ENCODE measurements around the gene EMILIN2. TPM values are rescaled to one million over a fixed set of nuclear protein-coding genes. Genes with fewer than 3 reads are reported as not detected.

The EMILIN2 gene
- total RNA-seq, 2 experiments from 2014 or later = 0.15 to 1.4 TPM

GRCh38 chr18:2958819-2959298 is 112.1 kb downstream of the EMILIN2 start:
- Histone ChIP-seq H3K4me3 (ENCODE audit: low read depth, low read length, poor library complexity, severe bottlenecking) (peak overlapping the region; percentile 62), H3K36me3 (ENCODE audit: insufficient read depth, low read length) (peaks cover 36% of the 10 kb centered on the region), H2AFZ (ENCODE audit: low read length) (peak overlapping the region; percentile 74; the same call in 1 of the 2 replicates), H3K4me2 (ENCODE audit: low read length) (peak overlapping the region; percentile 81), H3K27ac (ENCODE audit: low read depth, low read length, poor library complexity, severe bottlenecking) (peak overlapping the region; percentile 93), H3K79me2 (ENCODE audit: insufficient read depth, low read depth, low read length) (peaks cover 31% of the 10 kb centered on the region; the same call in 1 of the 2 replicates), H3K9me3 (ENCODE audit: low read length) (no peaks in the 10 kb centered on the region), H4K20me1 (ENCODE audit: insufficient read depth, low read length) (no peaks in the 10 kb centered on the region), H3K4me1 (ENCODE audit: insufficient read depth, low read length, poor library complexity, severe bottlenecking) (peaks cover 74% of the 10 kb centered on the region), H3K9me2 (ENCODE audit: insufficient read depth, low read length) (no peaks in the 10 kb centered on the region)
- ChIA-PET POLR2A (interaction anchor here (0.6 to 10.1 kb wide), 12 partner anchors 9 to 385 kb away, joined by 3 to 158 read pairs (median 4); no protein-coding TSS in a partner anchor), CTCF (ENCODE audit: unreplicated experiment) (interaction anchor here (0.6 kb wide), 1 partner anchor 102 kb away, joined by 3 read pairs; no protein-coding TSS in a partner anchor)
- no peak for TF ChIP-seq EZH2phosphoT487 (IDR thresholded peaks at IDR 0.05; ENCODE audit: borderline replicate concordance, low read depth, low read length)
- TF ChIP-seq CTCF (conservative IDR thresholded peaks at IDR 0.05; ENCODE audit: low read length) = no peak
- BruUV-seq (replicated peaks) = no TSS peak
- intact Hi-C loops (cut with micrococcal nuclease; ENCODE audit: unreplicated experiment) = loop anchor here (5.0 kb wide), 1 partner anchor 628 kb away; no protein-coding TSS in a partner anchor
- DNase-seq (ENCODE audit: low spot score) = peak; percentile 41

- no TSS peak for BruUV-seq (replicated peaks)
- DNase-seq (ENCODE audit: low spot score) = no peak
- intact Hi-C loops (cut with micrococcal nuclease; ENCODE audit: unreplicated experiment) = loop anchor here (5.0 kb wide), 1 partner anchor 628 kb away; no protein-coding TSS in a partner anchor
- H3K4me3 ChIP-seq (ENCODE audit: low read depth, low read length, poor library complexity, severe bottlenecking) = peak overlapping the region; percentile 62
- ChIA-PET CTCF (ENCODE audit: unreplicated experiment) (no interaction called here), POLR2A (interaction anchor here (0.6 to 10.1 kb wide), 9 partner anchors 10 to 385 kb away, joined by 3 to 158 read pairs (median 4); no protein-coding TSS in a partner anchor)
- peak overlapping the region; percentile 74; the same call in 1 of the 2 replicates for H2AFZ ChIP-seq (ENCODE audit: low read length)
- peaks cover 31% of the 10 kb centered on the region for H3K36me3 ChIP-seq (ENCODE audit: insufficient read depth, low read length)
- TF ChIP-seq EZH2phosphoT487 (IDR thresholded peaks at IDR 0.05; ENCODE audit: borderline replicate concordance, low read depth, low read length) = no peak
- no peak for TF ChIP-seq CTCF (conservative IDR thresholded peaks at IDR 0.05; ENCODE audit: low read length)
- H3K9me2 ChIP-seq (ENCODE audit: insufficient read depth, low read length) = no peaks in the 10 kb centered on the region
- peak overlapping the region; percentile 81 for H3K4me2 ChIP-seq (ENCODE audit: low read length)
- peak overlapping the region; percentile 93 for H3K27ac ChIP-seq (ENCODE audit: low read depth, low read length, poor library complexity, severe bottlenecking)
- H3K9me3 ChIP-seq (ENCODE audit: low read length) = no peaks in the 10 kb centered on the region
- peaks cover 75% of the 10 kb centered on the region for H3K4me1 ChIP-seq (ENCODE audit: insufficient read depth, low read length, poor library complexity, severe bottlenecking)
- H4K20me1 ChIP-seq (ENCODE audit: insufficient read depth, low read length) = no peaks in the 10 kb centered on the region
- H3K79me2 ChIP-seq (ENCODE audit: insufficient read depth, low read depth, low read length) = peaks cover 32% of the 10 kb centered on the region; the same call in 1 of the 2 replicates
Measured at GRCh38 chr18:2959341-2959740, 112.5 kb downstream of the EMILIN2 start.
